IMR-90 (cell line): ENCODE results near the gene NAB1.

ENCODE experiments used
- CEBPB ChIP-seq: IDR thresholded peaks from 2 replicates; pipeline ENCODE4 v1.6.1; 2012; ENCODE audit warnings: low read depth, low read length, improper control_type of control experiment
- MAFK ChIP-seq: IDR thresholded peaks from 2 replicates; pipeline ENCODE4 v1.6.1; 2012; ENCODE audit warnings: low read depth, low read length, improper control_type of control experiment
- POLR2A ChIP-seq: IDR thresholded peaks from 2 replicates; pipeline ENCODE4 v1.6.1; 2012; ENCODE audit warnings: mild to moderate bottlenecking, low read depth, low read length
- TF ChIP-seq, protein P1 (sequence below): conservative IDR thresholded peaks from 2 replicates; pipeline ENCODE4 v1.5.1; 2012; ENCODE audit warnings: mild to moderate bottlenecking, low read depth, low read length, improper control_type of control experiment
- TF ChIP-seq, protein P2 (sequence below): fragments of 150-350 bp; IDR thresholded peaks from 2 replicates; pipeline ENCODE4 v1.6.1; 2017; ENCODE audit warnings: mild to moderate bottlenecking, antibody characterized with exemption, low read length, low read depth
- TF ChIP-seq, protein P3 (sequence below): fragments of 150-350 bp; IDR thresholded peaks from 2 replicates; pipeline ENCODE4 v1.6.1; 2016; ENCODE audit warnings: low read depth, mild to moderate bottlenecking, low read length, moderate library complexity, borderline replicate concordance

DNA sequence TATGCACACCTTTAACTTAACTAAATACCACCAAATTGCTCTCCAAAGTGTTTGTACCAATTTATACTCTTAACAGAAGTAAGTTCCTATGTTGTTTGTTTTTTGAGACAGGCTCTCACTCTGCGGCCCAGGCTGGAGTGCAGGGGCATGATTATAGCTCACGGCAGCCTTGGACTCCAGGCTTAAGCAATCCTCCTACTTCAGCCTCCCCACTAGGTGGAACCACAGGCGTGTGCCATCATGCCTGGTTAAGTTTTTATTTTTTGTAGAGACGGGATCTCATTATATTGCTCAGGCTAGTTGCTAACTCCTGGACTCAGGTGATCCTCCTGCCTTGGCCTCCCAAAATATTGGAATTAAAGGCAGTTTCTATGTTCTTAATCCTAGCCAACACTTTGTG, 13.1 kb upstream of the NAB1 start:
- TF ChIP-seq CEBPB (no peak), MAFK (no peak), POLR2A (no peak)
- TF ChIP-seq, protein P1, sequence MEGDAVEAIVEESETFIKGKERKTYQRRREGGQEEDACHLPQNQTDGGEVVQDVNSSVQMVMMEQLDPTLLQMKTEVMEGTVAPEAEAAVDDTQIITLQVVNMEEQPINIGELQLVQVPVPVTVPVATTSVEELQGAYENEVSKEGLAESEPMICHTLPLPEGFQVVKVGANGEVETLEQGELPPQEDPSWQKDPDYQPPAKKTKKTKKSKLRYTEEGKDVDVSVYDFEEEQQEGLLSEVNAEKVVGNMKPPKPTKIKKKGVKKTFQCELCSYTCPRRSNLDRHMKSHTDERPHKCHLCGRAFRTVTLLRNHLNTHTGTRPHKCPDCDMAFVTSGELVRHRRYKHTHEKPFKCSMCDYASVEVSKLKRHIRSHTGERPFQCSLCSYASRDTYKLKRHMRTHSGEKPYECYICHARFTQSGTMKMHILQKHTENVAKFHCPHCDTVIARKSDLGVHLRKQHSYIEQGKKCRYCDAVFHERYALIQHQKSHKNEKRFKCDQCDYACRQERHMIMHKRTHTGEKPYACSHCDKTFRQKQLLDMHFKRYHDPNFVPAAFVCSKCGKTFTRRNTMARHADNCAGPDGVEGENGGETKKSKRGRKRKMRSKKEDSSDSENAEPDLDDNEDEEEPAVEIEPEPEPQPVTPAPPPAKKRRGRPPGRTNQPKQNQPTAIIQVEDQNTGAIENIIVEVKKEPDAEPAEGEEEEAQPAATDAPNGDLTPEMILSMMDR = no peak
- TF ChIP-seq, protein P2, sequence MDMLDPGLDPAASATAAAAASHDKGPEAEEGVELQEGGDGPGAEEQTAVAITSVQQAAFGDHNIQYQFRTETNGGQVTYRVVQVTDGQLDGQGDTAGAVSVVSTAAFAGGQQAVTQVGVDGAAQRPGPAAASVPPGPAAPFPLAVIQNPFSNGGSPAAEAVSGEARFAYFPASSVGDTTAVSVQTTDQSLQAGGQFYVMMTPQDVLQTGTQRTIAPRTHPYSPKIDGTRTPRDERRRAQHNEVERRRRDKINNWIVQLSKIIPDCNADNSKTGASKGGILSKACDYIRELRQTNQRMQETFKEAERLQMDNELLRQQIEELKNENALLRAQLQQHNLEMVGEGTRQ = no peak
- TF ChIP-seq, protein P3, sequence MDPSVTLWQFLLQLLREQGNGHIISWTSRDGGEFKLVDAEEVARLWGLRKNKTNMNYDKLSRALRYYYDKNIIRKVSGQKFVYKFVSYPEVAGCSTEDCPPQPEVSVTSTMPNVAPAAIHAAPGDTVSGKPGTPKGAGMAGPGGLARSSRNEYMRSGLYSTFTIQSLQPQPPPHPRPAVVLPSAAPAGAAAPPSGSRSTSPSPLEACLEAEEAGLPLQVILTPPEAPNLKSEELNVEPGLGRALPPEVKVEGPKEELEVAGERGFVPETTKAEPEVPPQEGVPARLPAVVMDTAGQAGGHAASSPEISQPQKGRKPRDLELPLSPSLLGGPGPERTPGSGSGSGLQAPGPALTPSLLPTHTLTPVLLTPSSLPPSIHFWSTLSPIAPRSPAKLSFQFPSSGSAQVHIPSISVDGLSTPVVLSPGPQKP = no peak
